Head of caudate nucleus (tissue), 42 donors: ENCODE data around the gene MEGF6.

Source experiments
- DNase-seq, 42 donors: peaks; one replicate each; pipeline versions ENCODE4 v3.0.0 to v3.0.0-alpha.2; 2020 to 2021; ENCODE audit warnings: mixed read lengths in 7 of 42
- intact Hi-C: fragments of 100-400 bp; cut with DNase I; formaldehyde crosslinking; loops from one replicate; pipeline ENCODE4 v1.15.0; 2022

MEGF6 gene

DNA sequence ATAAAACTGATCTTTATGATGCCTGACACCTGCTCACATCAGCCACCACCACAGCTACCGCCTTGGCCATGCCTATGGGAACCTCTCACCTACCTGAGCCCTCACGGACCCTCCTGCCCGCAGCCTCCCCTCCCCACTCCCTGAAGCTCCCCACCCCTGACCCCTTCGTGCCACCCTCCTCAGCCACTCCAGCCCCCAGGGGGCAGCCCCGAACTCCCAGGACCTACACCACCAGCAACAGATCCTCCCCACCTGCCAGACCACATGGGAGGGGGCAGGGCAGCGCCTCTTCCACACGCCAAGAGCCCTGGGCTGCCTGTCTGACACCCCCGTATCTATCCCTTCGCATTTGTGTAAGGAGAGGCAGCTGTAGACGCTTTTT lies 171.0 kb downstream of the MEGF6 start:
- intact Hi-C loops, result no loop called here
- DNase-seq, result no peak
